HG03565 (cell line): Measurements from ENCODE around the gene VPS39.

Source experiments
- ATAC-seq: cut with Tn5 transposase; IDR thresholded peaks from one replicate; pipeline ENCODE4 v1.9.1; 2021; ENCODE audit warnings: mild to moderate bottlenecking, moderate library complexity; ENCODE audit not compliant: unreplicated experiment

VPS39 gene

GRCh38 chr15:42131826-42132806 lies 76.0 kb downstream of the VPS39 start:
- ATAC-seq = no peak

GRCh38 chr15:42131006-42131405 lies 77.1 kb downstream of the VPS39 start:
- no peak for ATAC-seq

- no peak for ATAC-seq
Measured at GRCh38 chr15:42130246-42130986, 77.7 kb downstream of the VPS39 start.

- no peak for ATAC-seq
Measured at GRCh38 chr15:42129364-42129763, 78.7 kb downstream of the VPS39 start.

GRCh38 chr15:42128476-42128875 lies 79.6 kb downstream of the VPS39 start:
- ATAC-seq = no peak

GRCh38 chr15:42123546-42123945 lies 84.6 kb downstream of the VPS39 start:
- ATAC-seq = no peak

- ATAC-seq = no peak
Measured at GRCh38 chr15:42121682-42122081, 86.4 kb downstream of the VPS39 start.

GRCh38 chr15:42121021-42121420 lies 87.1 kb downstream of the VPS39 start:
- ATAC-seq = no peak

GRCh38 chr15:42120285-42120684 lies 87.8 kb downstream of the VPS39 start:
- no peak for ATAC-seq

- no peak for ATAC-seq
Measured at GRCh38 chr15:42119446-42119760, 88.7 kb downstream of the VPS39 start.

- ATAC-seq = no peak
Measured at GRCh38 chr15:42118650-42119445, 89.3 kb downstream of the VPS39 start.

GRCh38 chr15:42111924-42112323 lies 96.2 kb downstream of the VPS39 start:
- ATAC-seq = no peak

- ATAC-seq = no peak
Measured at GRCh38 chr15:42110367-42110766, 97.7 kb downstream of the VPS39 start.

GRCh38 chr15:42108806-42109205 lies 99.3 kb downstream of the VPS39 start:
- no peak for ATAC-seq
